C4-2B (cell line): ENCODE measurements around the gene DAD1.

Experiments used
- CTCF ChIP-seq: fragments of 450-650 bp; conservative IDR thresholded peaks from 2 replicates; pipeline ENCODE4 v1.5.1; 2017; ENCODE audit warnings: mild to moderate bottlenecking
- ZFX ChIP-seq: fragments of 450-650 bp; IDR thresholded peaks from 2 replicates; pipeline ENCODE4 v1.6.1; 2017

GRCh38 chr14:22546722-22547071, 42.3 kb downstream of the DAD1 start:
- no peak for TF ChIP-seq CTCF
- TF ChIP-seq ZFX, result no peak
